PFSK-1 (cell line): ENCODE data around the gene BICD2.

Source experiments
- FOXP2 ChIP-seq: optimal IDR thresholded peaks from 2 replicates; pipeline ENCODE3; 2011; ENCODE audit warnings: borderline replicate concordance, control low read depth, inconsistent platforms; ENCODE audit not compliant: insufficient read depth; ENCODE audit errors: extremely low read length, extremely low read depth
- POLR2AphosphoS5 ChIP-seq: IDR thresholded peaks from 2 replicates; pipeline ENCODE4 v1.6.1; 2012; ENCODE audit warnings: low read depth, mild to moderate bottlenecking, control low read depth, low read length, moderate library complexity
- SIN3A ChIP-seq: IDR thresholded peaks from 2 replicates; pipeline ENCODE4 v1.6.1; 2012; ENCODE audit warnings: mild to moderate bottlenecking, low read length, moderate library complexity, borderline replicate concordance; ENCODE audit not compliant: insufficient read depth
- TAF1 ChIP-seq: IDR thresholded peaks from 2 replicates; pipeline ENCODE4 v1.6.1; 2012; ENCODE audit warnings: low read length, control low read depth, borderline replicate concordance; ENCODE audit not compliant: insufficient read depth
- TF ChIP-seq, protein P1 (sequence below), 2 experiments: IDR thresholded peaks; 2 replicates each; pipeline versions ENCODE4 v1.6.1 to v1.8.0; 2011 to 2012; ENCODE audit warnings: low read depth in 2 of 2, low read length in 2 of 2, control low read depth in 1 of 2, inconsistent platforms in 1 of 2, mild to moderate bottlenecking in 1 of 2, moderate library complexity in 1 of 2; ENCODE audit not compliant: insufficient read depth in 1 of 2

DNA sequence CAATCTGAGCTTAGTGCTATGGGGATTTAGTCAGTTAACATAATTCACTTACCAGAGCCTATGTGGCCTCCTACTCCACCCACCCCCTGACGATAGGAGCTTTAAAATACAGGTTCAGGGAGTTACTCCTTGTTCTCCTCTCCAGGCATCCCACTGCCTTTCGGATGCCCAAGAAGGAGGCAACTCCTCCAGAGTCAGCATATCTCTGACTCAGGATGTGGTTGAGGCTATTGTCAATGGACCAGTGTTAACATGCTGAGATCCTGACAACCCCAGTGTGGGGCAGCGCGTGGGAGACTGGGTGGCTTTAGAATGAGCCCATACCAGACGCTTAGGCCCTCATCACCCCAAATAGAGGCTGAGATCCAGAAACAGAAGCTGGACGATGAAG, 27.4 kb downstream of the BICD2 start:
- TF ChIP-seq POLR2AphosphoS5 (no peak), TAF1 (no peak), SIN3A (no peak), FOXP2 (no peak)
- TF ChIP-seq, protein P1, sequence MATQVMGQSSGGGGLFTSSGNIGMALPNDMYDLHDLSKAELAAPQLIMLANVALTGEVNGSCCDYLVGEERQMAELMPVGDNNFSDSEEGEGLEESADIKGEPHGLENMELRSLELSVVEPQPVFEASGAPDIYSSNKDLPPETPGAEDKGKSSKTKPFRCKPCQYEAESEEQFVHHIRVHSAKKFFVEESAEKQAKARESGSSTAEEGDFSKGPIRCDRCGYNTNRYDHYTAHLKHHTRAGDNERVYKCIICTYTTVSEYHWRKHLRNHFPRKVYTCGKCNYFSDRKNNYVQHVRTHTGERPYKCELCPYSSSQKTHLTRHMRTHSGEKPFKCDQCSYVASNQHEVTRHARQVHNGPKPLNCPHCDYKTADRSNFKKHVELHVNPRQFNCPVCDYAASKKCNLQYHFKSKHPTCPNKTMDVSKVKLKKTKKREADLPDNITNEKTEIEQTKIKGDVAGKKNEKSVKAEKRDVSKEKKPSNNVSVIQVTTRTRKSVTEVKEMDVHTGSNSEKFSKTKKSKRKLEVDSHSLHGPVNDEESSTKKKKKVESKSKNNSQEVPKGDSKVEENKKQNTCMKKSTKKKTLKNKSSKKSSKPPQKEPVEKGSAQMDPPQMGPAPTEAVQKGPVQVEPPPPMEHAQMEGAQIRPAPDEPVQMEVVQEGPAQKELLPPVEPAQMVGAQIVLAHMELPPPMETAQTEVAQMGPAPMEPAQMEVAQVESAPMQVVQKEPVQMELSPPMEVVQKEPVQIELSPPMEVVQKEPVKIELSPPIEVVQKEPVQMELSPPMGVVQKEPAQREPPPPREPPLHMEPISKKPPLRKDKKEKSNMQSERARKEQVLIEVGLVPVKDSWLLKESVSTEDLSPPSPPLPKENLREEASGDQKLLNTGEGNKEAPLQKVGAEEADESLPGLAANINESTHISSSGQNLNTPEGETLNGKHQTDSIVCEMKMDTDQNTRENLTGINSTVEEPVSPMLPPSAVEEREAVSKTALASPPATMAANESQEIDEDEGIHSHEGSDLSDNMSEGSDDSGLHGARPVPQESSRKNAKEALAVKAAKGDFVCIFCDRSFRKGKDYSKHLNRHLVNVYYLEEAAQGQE (IDR thresholded peaks at IDR 0.05; ENCODE audit: insufficient read depth in 1 of 2, low read depth in 2 of 2, low read length in 2 of 2) = no peak
